Measurements from ENCODE around the gene PREB.

The PREB gene

GRCh38 chr2:27083410-27084296 is 50.8 kb downstream of the PREB start:
- no peak for DNase-seq (ENCODE audit: low read depth in 2 of 2, low spot score in 1 of 2)

- no peak for DNase-seq (ENCODE audit: low read depth in 2 of 2, low spot score in 1 of 2)
Measured at GRCh38 chr2:27082773-27083409, 51.5 kb downstream of the PREB start.

DNA sequence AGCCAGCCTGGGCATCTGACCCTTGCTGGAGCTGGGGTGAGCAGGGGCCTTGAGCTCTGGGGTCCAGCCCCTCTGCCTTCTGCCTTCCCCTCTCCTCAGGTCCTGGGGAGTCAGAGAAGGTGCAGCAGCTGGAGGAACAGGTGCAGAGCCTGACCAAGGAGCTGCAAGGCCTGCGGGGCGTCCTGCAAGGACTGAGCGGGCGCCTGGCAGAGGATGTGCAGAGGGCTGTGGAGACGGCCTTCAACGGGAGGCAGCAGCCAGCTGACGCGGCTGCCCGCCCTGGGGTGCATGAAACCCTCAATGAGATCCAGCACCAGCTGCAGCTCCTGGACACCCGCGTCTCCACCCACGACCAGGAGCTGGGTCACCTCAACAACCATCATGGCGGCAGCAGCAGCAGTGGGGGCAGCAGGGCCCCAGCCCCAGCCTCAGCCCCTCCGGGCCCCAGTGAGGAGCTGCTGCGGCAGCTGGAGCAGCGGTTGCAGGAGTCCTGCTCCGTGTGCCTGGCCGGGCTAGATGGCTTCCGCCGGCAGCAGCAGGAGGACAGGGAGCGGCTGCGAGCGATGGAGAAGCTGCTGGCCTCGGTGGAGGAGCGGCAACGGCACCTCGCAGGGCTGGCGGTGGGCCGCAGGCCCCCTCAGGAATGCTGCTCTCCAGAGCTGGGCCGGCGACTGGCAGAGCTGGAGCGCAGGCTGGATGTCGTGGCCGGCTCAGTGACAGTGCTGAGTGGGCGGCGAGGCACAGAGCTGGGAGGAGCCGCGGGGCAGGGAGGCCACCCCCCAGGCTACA is 52.3 kb downstream of the PREB start:
- no peak for DNase-seq (ENCODE audit: low read depth in 2 of 2, low spot score in 1 of 2)

Data from stimulated activated CD8-positive, alpha-beta memory T cell treated with anti-CD3 and anti-CD28 coated beads, Interleukin-4, amount 100 ng/mL, for 1 hour (primary cell).